Measurements from ENCODE around the gene STAT3.
"Not testable (repeated sequence)": the region's sequence is repeated elsewhere in the genome, so short reads cannot be mapped to it uniquely, and the experiment has no call there.

DNA sequence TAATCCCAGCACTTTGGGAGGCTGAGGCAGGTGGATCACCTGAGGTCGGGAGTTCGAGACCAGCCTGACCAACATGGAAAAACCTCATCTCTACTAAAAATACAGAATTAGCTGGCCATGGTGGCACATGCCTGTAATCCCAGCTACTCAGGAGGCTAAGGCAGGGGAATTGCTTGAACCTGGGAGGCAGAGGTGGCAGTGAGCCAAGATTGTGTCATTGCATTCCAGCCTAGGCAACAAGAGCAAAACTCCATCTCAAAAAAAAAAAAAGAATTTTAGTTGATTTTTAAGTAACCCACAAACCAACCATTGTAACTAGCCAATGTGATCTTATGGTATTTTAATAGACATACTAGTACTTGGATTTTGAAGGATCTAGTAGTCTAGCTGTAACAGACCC lies 27.9 kb downstream of the STAT3 start:
- TF ChIP-seq SUZ12 (IDR thresholded peaks at IDR 0.05; ENCODE audit: extremely low read depth, insufficient read depth, insufficient read length); ZNF274 (IDR thresholded peaks at IDR 0.05; ENCODE audit: low read depth, low read length); YY1 (IDR thresholded peaks at IDR 0.05; ENCODE audit: insufficient read depth, insufficient read length): not testable (repeated sequence)

Data from NT2/D1 (cell line).